ENCODE data around the gene RBMS1.

Gene RBMS1

DNA sequence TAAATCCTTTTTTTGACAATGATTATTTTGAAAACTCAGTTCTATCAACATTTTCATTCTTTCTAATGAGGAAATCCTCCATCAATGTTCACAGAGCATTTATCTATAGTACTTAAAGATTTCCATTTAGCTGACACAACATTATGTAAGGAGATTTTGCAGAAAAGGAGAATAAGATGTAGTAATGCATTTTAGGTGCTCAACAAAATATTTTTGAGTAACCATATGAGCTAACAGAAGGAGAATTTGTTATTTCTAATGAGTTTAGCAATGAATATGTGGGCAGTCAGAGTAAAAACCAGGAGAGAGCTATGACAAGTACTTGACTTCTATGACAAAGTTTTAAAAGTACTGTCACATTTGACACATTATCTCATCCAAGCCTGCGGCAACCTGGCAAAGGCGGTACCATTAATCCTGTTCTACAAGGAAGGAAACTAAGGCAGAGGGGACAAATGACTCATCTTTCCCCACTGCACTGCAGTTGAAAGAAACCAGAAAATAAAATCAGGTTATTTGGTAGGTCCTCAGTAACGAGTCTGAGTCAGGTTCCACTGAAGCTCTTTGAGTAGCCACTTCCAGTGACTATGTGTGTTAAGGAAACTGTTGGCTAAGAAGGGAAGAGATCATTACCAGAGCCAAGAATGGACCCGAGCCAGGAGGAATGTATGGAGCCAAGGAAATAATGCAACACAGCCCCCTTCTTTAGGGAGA lies 159.4 kb downstream of the RBMS1 start:
- H3K27ac ChIP-seq (ENCODE audit: low read depth, low read length): no peak overlapping the region
- peaks cover 6 to 8% of the 10 kb centered on the region in 2 donors for H3K4me1 ChIP-seq (ENCODE audit: control insufficient read depth in 1 of 2, insufficient read depth in 2 of 2, low read length in 2 of 2)
- H3K9me3 ChIP-seq (ENCODE audit: control insufficient read depth in 1 of 2, low read length in 2 of 2): no peaks in the 10 kb centered on the region
- H3K27me3 ChIP-seq (ENCODE audit: control insufficient read depth in 1 of 2, insufficient read depth in 2 of 2, low read length in 2 of 2): no peaks in the 10 kb centered on the region
- H3K36me3 ChIP-seq (ENCODE audit: control insufficient read depth in 1 of 2, insufficient read depth in 2 of 2, low read length in 2 of 2): no peaks in the 10 kb centered on the region
- no peak overlapping the region for H3K4me3 ChIP-seq (ENCODE audit: low read depth in 1 of 2, low read length in 2 of 2)
- no peak overlapping the region for H3K9ac ChIP-seq (ENCODE audit: low read depth in 1 of 2, low read length in 2 of 2)

DNA sequence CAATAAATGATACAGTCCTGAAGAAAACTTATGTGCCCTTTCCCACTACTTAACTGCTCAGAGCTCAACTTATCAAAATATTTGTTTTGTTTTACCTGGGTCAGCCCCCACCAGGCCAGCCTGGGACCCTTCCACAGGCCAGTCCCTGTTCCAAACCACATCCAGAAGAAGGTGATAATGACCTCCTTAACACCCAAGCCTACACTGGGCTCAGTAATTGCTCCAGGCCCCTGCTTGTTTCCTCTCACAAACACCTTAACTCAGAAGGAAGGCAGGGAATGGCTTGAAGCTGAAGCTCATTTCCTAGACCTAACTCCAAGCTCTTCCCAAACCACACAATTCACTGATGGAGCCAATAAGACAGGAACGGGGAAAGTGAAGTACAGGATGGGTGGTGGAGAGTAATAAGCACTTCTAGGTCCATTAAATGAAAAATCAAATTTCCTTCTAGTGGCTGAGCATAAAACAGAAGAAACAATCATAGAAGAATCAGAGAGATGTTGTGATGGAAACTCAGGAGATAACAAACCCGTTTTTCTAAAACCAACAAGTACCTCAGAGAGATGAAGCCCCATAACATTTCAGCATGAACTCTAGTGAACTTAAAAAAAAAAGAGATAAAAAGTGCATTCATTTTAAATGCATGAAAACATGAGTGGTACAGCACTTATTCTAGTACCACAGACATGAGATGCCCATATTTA lies 160.1 kb downstream of the RBMS1 start:
- Histone ChIP-seq H3K27ac (ENCODE audit: low read depth, low read length) (no peak overlapping the region), H3K4me1 (ENCODE audit: control insufficient read depth in 1 of 2, insufficient read depth in 2 of 2, low read length in 2 of 2) (peaks cover 11 to 13% of the 10 kb centered on the region in 2 donors), H3K27me3 (ENCODE audit: control insufficient read depth in 1 of 2, insufficient read depth in 2 of 2, low read length in 2 of 2) (no peaks in the 10 kb centered on the region), H3K4me3 (ENCODE audit: low read depth in 1 of 2, low read length in 2 of 2) (no peak overlapping the region), H3K36me3 (ENCODE audit: control insufficient read depth in 1 of 2, insufficient read depth in 2 of 2, low read length in 2 of 2) (no peaks in the 10 kb centered on the region), H3K9ac (ENCODE audit: low read depth in 1 of 2, low read length in 2 of 2) (no peak overlapping the region), H3K9me3 (ENCODE audit: control insufficient read depth in 1 of 2, low read length in 2 of 2) (no peaks in the 10 kb centered on the region)

- H3K27ac ChIP-seq (ENCODE audit: low read depth, low read length): no peak overlapping the region
- no peaks in the 10 kb centered on the region for H3K27me3 ChIP-seq (ENCODE audit: control insufficient read depth in 1 of 2, insufficient read depth in 2 of 2, low read length in 2 of 2)
- no peaks in the 10 kb centered on the region for H3K9me3 ChIP-seq (ENCODE audit: control insufficient read depth in 1 of 2, low read length in 2 of 2)
- H3K36me3 ChIP-seq (ENCODE audit: control insufficient read depth in 1 of 2, insufficient read depth in 2 of 2, low read length in 2 of 2): no peaks in the 10 kb centered on the region
- H3K9ac ChIP-seq (ENCODE audit: low read depth in 1 of 2, low read length in 2 of 2): no peak overlapping the region
- H3K4me1 ChIP-seq (ENCODE audit: control insufficient read depth in 1 of 2, insufficient read depth in 2 of 2, low read length in 2 of 2): peaks cover 13 to 14% of the 10 kb centered on the region in 2 donors
- no peak overlapping the region for H3K4me3 ChIP-seq (ENCODE audit: low read depth in 1 of 2, low read length in 2 of 2)
These were observed 161.3 kb downstream of the RBMS1 start for GRCh38 chr2:160332318-160332717.

- no peaks in the 10 kb centered on the region for H3K27me3 ChIP-seq (ENCODE audit: control insufficient read depth in 1 of 2, insufficient read depth in 2 of 2, low read length in 2 of 2)
- H3K9ac ChIP-seq (ENCODE audit: low read depth in 1 of 2, low read length in 2 of 2): no peak overlapping the region
- H3K4me3 ChIP-seq (ENCODE audit: low read depth in 1 of 2, low read length in 2 of 2): no peak overlapping the region
- H3K27ac ChIP-seq (ENCODE audit: low read depth, low read length): no peak overlapping the region
- peaks cover 13 to 14% of the 10 kb centered on the region in 2 donors for H3K4me1 ChIP-seq (ENCODE audit: control insufficient read depth in 1 of 2, insufficient read depth in 2 of 2, low read length in 2 of 2)
- H3K9me3 ChIP-seq (ENCODE audit: control insufficient read depth in 1 of 2, low read length in 2 of 2): no peaks in the 10 kb centered on the region
- no peaks in the 10 kb centered on the region for H3K36me3 ChIP-seq (ENCODE audit: control insufficient read depth in 1 of 2, insufficient read depth in 2 of 2, low read length in 2 of 2)
These were observed 162.2 kb downstream of the RBMS1 start for GRCh38 chr2:160331258-160332025.

- Histone ChIP-seq H3K9ac (ENCODE audit: low read depth in 1 of 2, low read length in 2 of 2) (no peak overlapping the region), H3K9me3 (ENCODE audit: control insufficient read depth in 1 of 2, low read length in 2 of 2) (no peaks in the 10 kb centered on the region), H3K4me3 (ENCODE audit: low read depth in 1 of 2, low read length in 2 of 2) (no peak overlapping the region), H3K4me1 (ENCODE audit: control insufficient read depth in 1 of 2, insufficient read depth in 2 of 2, low read length in 2 of 2) (peaks cover 13 to 14% of the 10 kb centered on the region in 2 donors), H3K27ac (ENCODE audit: low read depth, low read length) (no peak overlapping the region), H3K27me3 (ENCODE audit: control insufficient read depth in 1 of 2, insufficient read depth in 2 of 2, low read length in 2 of 2) (no peaks in the 10 kb centered on the region), H3K36me3 (ENCODE audit: control insufficient read depth in 1 of 2, insufficient read depth in 2 of 2, low read length in 2 of 2) (no peaks in the 10 kb centered on the region)
These were observed 164.6 kb downstream of the RBMS1 start for GRCh38 chr2:160328811-160329527.

DNA sequence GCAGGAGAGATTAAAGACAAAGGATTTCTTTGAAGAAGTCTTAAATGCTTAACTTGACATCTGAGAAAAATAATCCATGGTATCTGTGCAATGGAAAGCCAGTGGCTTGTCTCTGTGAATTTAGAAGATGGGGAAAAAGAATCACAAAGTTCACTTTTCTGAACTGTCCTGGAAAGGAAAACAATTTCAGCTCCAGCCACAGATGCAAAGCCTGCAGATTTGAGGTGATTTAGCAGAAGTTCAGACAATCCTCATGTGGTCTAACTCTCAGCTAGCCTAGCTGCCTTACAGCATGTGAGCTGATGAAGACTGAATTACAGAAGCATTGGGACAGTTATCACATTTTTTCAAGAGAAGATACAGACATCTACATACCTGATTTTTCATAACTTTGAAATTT lies 166.8 kb downstream of the RBMS1 start:
- Histone ChIP-seq H3K4me1 (ENCODE audit: control insufficient read depth in 1 of 2, insufficient read depth in 2 of 2, low read length in 2 of 2) (peaks cover 13 to 14% of the 10 kb centered on the region in 2 donors), H3K36me3 (ENCODE audit: control insufficient read depth in 1 of 2, insufficient read depth in 2 of 2, low read length in 2 of 2) (no peaks in the 10 kb centered on the region), H3K27me3 (ENCODE audit: control insufficient read depth in 1 of 2, insufficient read depth in 2 of 2, low read length in 2 of 2) (no peaks in the 10 kb centered on the region), H3K9ac (ENCODE audit: low read depth in 1 of 2, low read length in 2 of 2) (no peak overlapping the region), H3K9me3 (ENCODE audit: control insufficient read depth in 1 of 2, low read length in 2 of 2) (no peaks in the 10 kb centered on the region), H3K4me3 (ENCODE audit: low read depth in 1 of 2, low read length in 2 of 2) (no peak overlapping the region), H3K27ac (ENCODE audit: low read depth, low read length) (no peak overlapping the region)

DNA sequence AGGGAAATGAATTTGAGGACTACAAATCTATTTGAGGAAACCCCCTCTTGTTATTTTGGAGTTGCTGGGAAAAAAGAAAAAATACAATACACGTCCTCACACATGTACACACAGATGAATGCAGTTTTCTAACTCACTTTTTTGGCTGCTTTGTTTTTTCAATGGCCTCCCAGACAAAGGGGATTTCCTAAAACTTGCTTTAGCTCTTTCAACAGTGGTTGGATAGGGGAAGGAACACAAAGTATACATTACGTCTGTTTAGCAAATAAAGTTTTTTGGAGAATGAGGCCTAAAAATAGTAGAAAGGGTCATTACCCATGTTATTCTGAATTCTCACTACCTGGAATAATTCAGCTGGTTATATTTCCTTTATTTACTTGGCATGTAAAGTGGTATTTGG lies 168.2 kb downstream of the RBMS1 start:
- Histone ChIP-seq H3K27me3 (ENCODE audit: control insufficient read depth in 1 of 2, insufficient read depth in 2 of 2, low read length in 2 of 2) (no peaks in the 10 kb centered on the region), H3K4me3 (ENCODE audit: low read depth in 1 of 2, low read length in 2 of 2) (no peak overlapping the region), H3K27ac (ENCODE audit: low read depth, low read length) (no peak overlapping the region), H3K36me3 (ENCODE audit: control insufficient read depth in 1 of 2, insufficient read depth in 2 of 2, low read length in 2 of 2) (no peaks in the 10 kb centered on the region), H3K4me1 (ENCODE audit: control insufficient read depth in 1 of 2, insufficient read depth in 2 of 2, low read length in 2 of 2) (peaks cover 16 to 22% of the 10 kb centered on the region in 2 donors), H3K9me3 (ENCODE audit: control insufficient read depth in 1 of 2, low read length in 2 of 2) (no peaks in the 10 kb centered on the region), H3K9ac (ENCODE audit: low read depth in 1 of 2, low read length in 2 of 2) (no peak overlapping the region)

DNA sequence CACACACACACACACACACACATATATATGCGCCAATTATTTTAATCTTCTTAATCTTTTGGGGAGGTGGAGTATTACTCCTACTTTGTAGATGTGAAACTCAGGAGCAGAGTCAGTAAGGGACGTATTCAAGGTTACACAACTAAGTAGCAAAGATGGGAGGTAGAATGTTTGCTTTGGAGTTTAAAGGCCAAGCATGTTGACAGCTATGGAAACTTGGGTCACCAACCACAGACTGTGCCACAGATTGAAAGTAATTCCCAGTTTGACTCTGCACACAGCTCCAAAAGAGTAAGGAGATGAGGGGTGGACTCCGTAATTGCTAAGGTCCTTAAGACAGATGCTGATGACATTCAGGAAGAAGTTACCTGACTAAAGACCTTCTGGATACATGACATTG lies 168.7 kb downstream of the RBMS1 start:
- H3K4me1 ChIP-seq (ENCODE audit: control insufficient read depth in 1 of 2, insufficient read depth in 2 of 2, low read length in 2 of 2): peaks cover 16 to 22% of the 10 kb centered on the region in 2 donors
- H3K9me3 ChIP-seq (ENCODE audit: control insufficient read depth in 1 of 2, low read length in 2 of 2): no peaks in the 10 kb centered on the region
- no peaks in the 10 kb centered on the region for H3K27me3 ChIP-seq (ENCODE audit: control insufficient read depth in 1 of 2, insufficient read depth in 2 of 2, low read length in 2 of 2)
- H3K36me3 ChIP-seq (ENCODE audit: control insufficient read depth in 1 of 2, insufficient read depth in 2 of 2, low read length in 2 of 2): no peaks in the 10 kb centered on the region
- no peak overlapping the region for H3K27ac ChIP-seq (ENCODE audit: low read depth, low read length)
- no peak overlapping the region for H3K4me3 ChIP-seq (ENCODE audit: low read depth in 1 of 2, low read length in 2 of 2)
- H3K9ac ChIP-seq (ENCODE audit: low read depth in 1 of 2, low read length in 2 of 2): no peak overlapping the region

DNA sequence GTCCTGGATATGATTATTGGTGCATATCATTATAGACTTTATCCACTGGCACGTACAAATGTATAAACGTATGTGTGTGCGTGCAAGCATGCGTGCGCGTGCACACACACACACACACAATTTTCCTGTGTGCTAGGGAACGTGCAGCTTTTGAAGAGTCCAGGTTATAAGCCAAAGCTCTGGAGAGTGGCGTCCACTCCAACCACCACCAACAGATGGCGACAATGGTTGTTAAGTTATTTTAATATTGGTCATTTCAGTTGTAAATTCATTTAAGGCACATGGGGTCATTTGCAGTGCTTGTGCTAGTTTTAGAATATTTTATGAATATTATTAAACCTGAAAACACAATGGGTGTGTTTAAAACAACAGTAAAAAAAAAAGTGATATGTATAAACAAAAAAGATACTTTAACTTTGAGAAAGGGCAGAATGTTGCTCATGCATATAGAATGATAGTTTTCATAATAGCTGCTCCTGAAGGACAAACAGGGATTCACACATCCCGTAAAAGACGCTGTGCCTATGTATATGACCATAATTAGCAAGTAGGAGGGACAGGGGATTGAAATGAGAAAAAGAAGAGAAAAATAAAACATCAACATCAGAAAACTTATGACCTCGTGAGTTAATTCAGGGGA lies 169.3 kb downstream of the RBMS1 start:
- Histone ChIP-seq H3K9ac (ENCODE audit: low read depth in 1 of 2, low read length in 2 of 2) (no peak overlapping the region), H3K4me3 (ENCODE audit: low read depth in 1 of 2, low read length in 2 of 2) (no peak overlapping the region), H3K9me3 (ENCODE audit: control insufficient read depth in 1 of 2, low read length in 2 of 2) (no peaks in the 10 kb centered on the region), H3K27ac (ENCODE audit: low read depth, low read length) (no peak overlapping the region), H3K4me1 (ENCODE audit: control insufficient read depth in 1 of 2, insufficient read depth in 2 of 2, low read length in 2 of 2) (peaks cover 13 to 19% of the 10 kb centered on the region in 2 donors), H3K36me3 (ENCODE audit: control insufficient read depth in 1 of 2, insufficient read depth in 2 of 2, low read length in 2 of 2) (no peaks in the 10 kb centered on the region), H3K27me3 (ENCODE audit: control insufficient read depth in 1 of 2, insufficient read depth in 2 of 2, low read length in 2 of 2) (no peaks in the 10 kb centered on the region)

Measured in duodenal mucosa (tissue), 2 donors.